OCI-LY3 (cell line): Measurements from ENCODE around the gene GPR137.

Experiments used
- H2AFZ ChIP-seq: fragments of 200-600, 300-600 bp; shearing (Covaris generic); 2 replicates; pipeline ENCODE4 v1.6.0; 2014; ENCODE audit warnings: antibody characterized with exemption, low read depth, low read length
- H3K27ac ChIP-seq: fragments of 200-600, 300-600 bp; sonication (generic); 2 replicates; pipeline ENCODE4 v1.5.1; 2014; ENCODE audit warnings: mild to moderate bottlenecking, low read length, moderate library complexity, mixed read lengths
- H3K27me3 ChIP-seq: fragments of 200-600, 300-600 bp; sonication (generic); 2 replicates; pipeline ENCODE4 v1.6.1; 2014; ENCODE audit warnings: low read depth, low read length, mixed read lengths
- H3K36me3 ChIP-seq: fragments of 200-600, 300-600 bp; sonication (generic); replicated peaks from 2 replicates; pipeline ENCODE3; 2014; ENCODE audit warnings: low read depth, low read length, mixed read lengths
- H3K4me1 ChIP-seq: fragments of 300-600, 200-600 bp; sonication (generic); 2 replicates; pipeline ENCODE4 v1.6.1; 2014; ENCODE audit warnings: low read length, mixed read lengths
- H3K4me2 ChIP-seq: fragments of 200-600, 300-600 bp; sonication (generic); 2 replicates; pipeline ENCODE4 v1.6.1; 2014; ENCODE audit warnings: low read length, mixed read lengths
- H3K4me3 ChIP-seq: fragments of 300-600, 200-600 bp; sonication (generic); 2 replicates; pipeline ENCODE4 v1.5.1; 2014; ENCODE audit warnings: antibody characterized with exemption, mild to moderate bottlenecking, low read length, moderate library complexity
- H3K79me2 ChIP-seq: fragments of 300-600, 200-600 bp; shearing (Covaris generic); 2 replicates; pipeline ENCODE4 v1.6.1; 2014; ENCODE audit warnings: mild to moderate bottlenecking, low read length, mixed read lengths
- H3K9ac ChIP-seq: fragments of 300-600, 200-600 bp; shearing (Covaris generic); 2 replicates; pipeline ENCODE4 v1.6.0; 2014; ENCODE audit warnings: mild to moderate bottlenecking, low read length, moderate library complexity
- H3K9me3 ChIP-seq: fragments of 200-600, 300-600 bp; shearing (Covaris generic); 2 replicates; pipeline ENCODE4 v1.6.1; 2014; ENCODE audit warnings: low read length, mixed read lengths; ENCODE audit not compliant: insufficient read depth
- H4K20me1 ChIP-seq: fragments of 200-600, 300-600 bp; sonication (generic); 2 replicates; pipeline ENCODE4 v1.6.1; 2016; ENCODE audit warnings: low read length, mixed read lengths; ENCODE audit not compliant: insufficient read depth
- EZH2phosphoT487 ChIP-seq: fragments of 200-600 bp; shearing (Covaris generic); IDR thresholded peaks from 2 replicates; pipeline ENCODE4 v1.6.1; 2018; ENCODE audit warnings: antibody characterized with exemption, mixed run types, low read depth
- TF ChIP-seq, protein P1 (sequence below): fragments of 200-600, 300-600 bp; sonication (generic); IDR thresholded peaks from 2 replicates; pipeline ENCODE4 v1.5.1; 2014; ENCODE audit warnings: antibody characterized with exemption, low read length, low read depth

Gene GPR137

DNA sequence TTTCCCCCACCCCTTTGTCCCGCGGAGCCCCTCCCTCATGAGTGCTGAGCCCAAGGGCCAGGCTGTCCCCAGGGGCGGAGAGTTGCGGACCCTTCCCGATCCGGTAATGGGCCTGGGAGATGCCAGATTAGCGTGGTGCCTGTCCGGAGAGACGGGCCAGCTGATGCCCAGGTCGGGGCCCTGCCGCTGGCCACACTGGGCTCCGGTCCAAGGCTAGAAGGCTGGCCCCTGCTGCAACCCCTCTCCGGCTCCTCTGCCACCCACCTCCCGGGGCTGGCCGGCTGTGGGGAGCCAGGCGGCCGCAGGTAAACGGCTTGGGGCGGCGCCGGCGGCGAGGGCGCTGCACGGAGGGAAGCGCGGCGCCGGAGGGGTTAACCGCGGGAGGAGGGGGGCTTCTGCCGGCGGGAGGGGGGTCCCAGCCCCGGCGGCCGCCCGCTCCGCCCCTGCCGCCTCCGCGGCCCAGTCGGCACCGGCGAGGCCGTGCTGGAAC lies 5.7 kb downstream of the GPR137 start, which contains the start of gene KCNK4:
Gene KCNK4, plus strand, starts transcription at position 41 of the 490 bp plus-strand sequence. CDS start 1,717 bp downstream, outside the sequence.
- no peak within 1 kb of the TSS for H3K4me3 ChIP-seq
- no peak within 1 kb of the TSS for H3K4me2 ChIP-seq

DNA sequence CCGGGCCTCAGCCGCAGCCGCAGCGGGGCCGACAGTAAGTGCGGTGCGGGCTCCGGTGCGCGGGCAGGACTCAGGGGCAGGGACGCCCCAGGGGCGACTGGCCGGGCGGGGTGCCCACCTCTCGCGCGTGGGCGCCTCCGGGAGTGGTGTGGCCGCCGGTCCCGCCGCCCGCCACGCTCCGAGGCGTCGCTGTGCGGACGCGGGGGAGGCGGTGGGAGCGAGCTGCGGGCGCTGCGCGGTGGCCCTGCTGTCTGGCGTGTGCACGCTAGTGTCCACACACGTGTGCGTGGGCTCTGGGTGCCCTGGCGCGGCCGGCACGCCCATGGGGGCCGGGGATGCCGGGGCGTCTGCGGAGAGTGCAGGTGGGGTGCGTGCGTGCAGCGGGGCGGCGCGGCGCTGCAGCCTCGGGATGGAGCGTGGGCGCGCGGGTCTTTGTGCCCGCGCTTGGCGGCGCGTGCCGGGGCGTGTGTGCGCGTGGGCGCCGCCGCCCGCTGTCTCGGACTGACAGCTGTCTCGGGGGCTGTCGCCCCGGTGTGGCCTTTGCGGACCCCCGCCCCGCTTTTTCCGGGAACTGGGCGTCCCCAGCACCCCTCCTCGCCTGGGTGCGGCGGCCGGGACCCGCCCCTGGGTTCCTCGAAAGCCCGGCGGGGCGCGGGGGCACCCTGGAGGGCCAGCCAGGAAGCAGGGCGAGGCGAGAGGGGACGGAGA lies 6.3 kb downstream of the GPR137 start:
- Histone ChIP-seq H3K27ac (no peak overlapping the region), H3K36me3 (no peaks in the 10 kb centered on the region), H4K20me1 (no peaks in the 10 kb centered on the region), H3K79me2 (no peaks in the 10 kb centered on the region), H3K9ac (no peak overlapping the region), H3K4me1 (no peaks in the 10 kb centered on the region), H3K9me3 (no peaks in the 10 kb centered on the region), H3K27me3 (peaks cover 16% of the 10 kb centered on the region; the same call in 1 of the 2 replicates), H3K4me2 (no peak overlapping the region), H3K4me3 (no peak overlapping the region), H2AFZ (no peak overlapping the region)
- no peak for TF ChIP-seq EZH2phosphoT487
- TF ChIP-seq, protein P1, sequence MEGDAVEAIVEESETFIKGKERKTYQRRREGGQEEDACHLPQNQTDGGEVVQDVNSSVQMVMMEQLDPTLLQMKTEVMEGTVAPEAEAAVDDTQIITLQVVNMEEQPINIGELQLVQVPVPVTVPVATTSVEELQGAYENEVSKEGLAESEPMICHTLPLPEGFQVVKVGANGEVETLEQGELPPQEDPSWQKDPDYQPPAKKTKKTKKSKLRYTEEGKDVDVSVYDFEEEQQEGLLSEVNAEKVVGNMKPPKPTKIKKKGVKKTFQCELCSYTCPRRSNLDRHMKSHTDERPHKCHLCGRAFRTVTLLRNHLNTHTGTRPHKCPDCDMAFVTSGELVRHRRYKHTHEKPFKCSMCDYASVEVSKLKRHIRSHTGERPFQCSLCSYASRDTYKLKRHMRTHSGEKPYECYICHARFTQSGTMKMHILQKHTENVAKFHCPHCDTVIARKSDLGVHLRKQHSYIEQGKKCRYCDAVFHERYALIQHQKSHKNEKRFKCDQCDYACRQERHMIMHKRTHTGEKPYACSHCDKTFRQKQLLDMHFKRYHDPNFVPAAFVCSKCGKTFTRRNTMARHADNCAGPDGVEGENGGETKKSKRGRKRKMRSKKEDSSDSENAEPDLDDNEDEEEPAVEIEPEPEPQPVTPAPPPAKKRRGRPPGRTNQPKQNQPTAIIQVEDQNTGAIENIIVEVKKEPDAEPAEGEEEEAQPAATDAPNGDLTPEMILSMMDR, result no peak

More for the DNA sequence above, 5.7 kb downstream of the GPR137 start, which contains the start of gene KCNK4:
- H3K79me2 ChIP-seq, result no peaks in the 10 kb centered on the region
- no peak within 1 kb of the TSS for H3K9ac ChIP-seq
- no peaks in the 10 kb centered on the region for H3K36me3 ChIP-seq
- H2AFZ ChIP-seq, result no peak within 1 kb of the TSS
- peaks cover 12% of the 10 kb centered on the region; the same call in 1 of the 2 replicates for H3K27me3 ChIP-seq
- no peak within 1 kb of the TSS for H3K27ac ChIP-seq
- TF ChIP-seq EZH2phosphoT487, result no peak
- TF ChIP-seq, protein P1, result no peak
- H3K9me3 ChIP-seq, result no peaks in the 10 kb centered on the region
- no peaks in the 10 kb centered on the region for H4K20me1 ChIP-seq
- peaks cover 4% of the 10 kb centered on the region for H3K4me1 ChIP-seq

DNA sequence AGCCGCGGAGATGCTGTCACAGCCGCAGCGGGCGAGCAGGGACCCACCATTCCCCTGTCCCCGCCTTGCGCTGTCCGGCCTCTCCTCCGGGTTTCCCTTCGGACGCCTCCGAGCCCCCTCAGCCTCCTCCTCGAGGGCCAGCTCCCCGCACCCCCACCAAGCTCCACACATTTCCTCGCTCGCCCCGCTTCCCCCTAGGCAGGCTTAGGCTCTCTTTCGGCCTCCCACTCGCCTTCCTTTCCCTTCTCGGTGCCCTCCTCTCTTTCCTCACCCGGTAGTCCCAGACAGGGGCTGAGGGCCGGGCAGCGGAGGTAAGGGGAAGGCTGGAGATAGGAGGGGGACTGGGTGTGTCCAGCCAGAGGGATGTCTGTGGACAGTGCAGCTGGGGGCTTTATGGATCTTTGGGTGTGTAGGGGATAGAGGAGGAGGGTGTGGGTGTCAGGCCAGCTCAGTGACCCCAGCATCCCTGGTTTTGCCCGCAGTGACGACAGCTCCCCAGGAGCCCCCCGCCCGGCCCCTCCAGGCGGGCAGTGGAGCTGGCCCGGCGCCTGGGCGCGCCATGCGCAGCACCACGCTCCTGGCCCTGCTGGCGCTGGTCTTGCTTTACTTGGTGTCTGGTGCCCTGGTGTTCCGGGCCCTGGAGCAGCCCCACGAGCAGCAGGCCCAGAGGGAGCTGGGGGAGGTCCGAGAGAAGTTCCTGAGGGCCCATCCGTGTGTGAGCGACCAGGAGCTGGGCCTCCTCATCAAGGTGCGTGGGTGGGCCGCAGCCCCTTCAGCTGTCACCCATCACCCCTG lies 7.0 kb downstream of the GPR137 start:
- Histone ChIP-seq H3K9ac (no peak overlapping the region), H3K9me3 (no peaks in the 10 kb centered on the region), H4K20me1 (no peaks in the 10 kb centered on the region), H3K79me2 (no peaks in the 10 kb centered on the region), H3K27me3 (peaks cover 16% of the 10 kb centered on the region; the same call in 1 of the 2 replicates), H3K36me3 (no peaks in the 10 kb centered on the region), H2AFZ (no peak overlapping the region), H3K27ac (no peak overlapping the region), H3K4me3 (no peak overlapping the region), H3K4me2 (no peak overlapping the region), H3K4me1 (no peaks in the 10 kb centered on the region)
- TF ChIP-seq, protein P1, result no peak
- no peak for TF ChIP-seq EZH2phosphoT487

DNA sequence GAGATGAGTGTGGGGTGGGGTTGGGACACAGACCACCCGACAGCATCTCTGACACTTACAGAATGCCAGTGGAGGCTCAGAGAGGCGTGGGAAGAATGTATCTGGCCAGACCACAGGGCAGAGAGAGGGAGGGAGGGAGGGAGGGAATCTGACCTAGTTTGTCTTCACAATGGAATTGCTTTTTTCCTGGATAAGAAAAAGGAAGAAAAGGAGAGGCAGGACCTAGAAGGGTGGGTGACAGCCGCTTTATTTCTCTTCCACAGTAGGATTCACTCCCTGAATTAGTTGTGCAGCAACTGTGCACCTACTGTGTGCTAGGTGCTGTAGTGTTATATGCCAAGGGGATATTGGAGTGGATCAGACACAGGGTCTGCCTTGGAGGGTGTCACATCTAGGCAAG lies 9.1 kb downstream of the GPR137 start:
- Histone ChIP-seq H3K4me3 (no peak overlapping the region), H3K4me2 (no peak overlapping the region), H3K79me2 (no peaks in the 10 kb centered on the region), H3K9ac (no peak overlapping the region), H2AFZ (no peak overlapping the region), H3K36me3 (no peaks in the 10 kb centered on the region), H3K27ac (no peak overlapping the region), H3K27me3 (peaks cover 16% of the 10 kb centered on the region; the same call in 1 of the 2 replicates), H3K4me1 (no peaks in the 10 kb centered on the region), H4K20me1 (no peaks in the 10 kb centered on the region), H3K9me3 (no peaks in the 10 kb centered on the region)
- TF ChIP-seq EZH2phosphoT487, result no peak
- TF ChIP-seq, protein P1, result no peak
